Measurements from ENCODE around the gene SSMEM1. TPM values are rescaled to one million over a fixed set of nuclear protein-coding genes. Genes with fewer than 3 reads are reported as not detected.

Gene SSMEM1
- total RNA-seq, 1 donor from 2014 or later = not detected

DNA sequence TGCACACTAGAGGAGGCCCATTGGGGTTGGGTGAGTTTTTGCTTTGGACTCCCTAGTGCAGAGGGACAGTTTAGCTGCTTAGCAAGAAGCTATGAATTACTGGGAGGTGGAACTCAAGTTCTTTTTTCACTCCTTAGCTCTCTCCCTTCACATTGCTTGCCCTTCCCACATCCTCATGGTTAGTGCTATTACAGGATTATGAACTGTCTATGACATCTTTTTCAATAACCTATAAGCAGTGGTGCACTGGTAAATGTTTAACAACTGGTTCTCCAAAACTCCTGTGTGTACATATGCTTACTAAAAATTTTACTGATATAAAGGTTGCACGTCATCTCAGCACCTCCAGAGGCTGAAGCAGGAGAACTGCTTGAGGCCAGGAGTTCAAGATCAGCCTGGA lies 6.2 kb downstream of the SSMEM1 start:
- Mint-ChIP-seq H3K27me3 (ENCODE audit: low read depth) (no peaks in the 10 kb centered on the region), H3K9me3 (peaks cover 3% of the 10 kb centered on the region), H3K4me1 (no peaks in the 10 kb centered on the region), H3K36me3 (ENCODE audit: low read depth) (no peaks in the 10 kb centered on the region), H3K27ac (ENCODE audit: unreplicated experiment) (no peak overlapping the region), H3K4me3 (no peak overlapping the region)
- TF ChIP-seq, protein P1, sequence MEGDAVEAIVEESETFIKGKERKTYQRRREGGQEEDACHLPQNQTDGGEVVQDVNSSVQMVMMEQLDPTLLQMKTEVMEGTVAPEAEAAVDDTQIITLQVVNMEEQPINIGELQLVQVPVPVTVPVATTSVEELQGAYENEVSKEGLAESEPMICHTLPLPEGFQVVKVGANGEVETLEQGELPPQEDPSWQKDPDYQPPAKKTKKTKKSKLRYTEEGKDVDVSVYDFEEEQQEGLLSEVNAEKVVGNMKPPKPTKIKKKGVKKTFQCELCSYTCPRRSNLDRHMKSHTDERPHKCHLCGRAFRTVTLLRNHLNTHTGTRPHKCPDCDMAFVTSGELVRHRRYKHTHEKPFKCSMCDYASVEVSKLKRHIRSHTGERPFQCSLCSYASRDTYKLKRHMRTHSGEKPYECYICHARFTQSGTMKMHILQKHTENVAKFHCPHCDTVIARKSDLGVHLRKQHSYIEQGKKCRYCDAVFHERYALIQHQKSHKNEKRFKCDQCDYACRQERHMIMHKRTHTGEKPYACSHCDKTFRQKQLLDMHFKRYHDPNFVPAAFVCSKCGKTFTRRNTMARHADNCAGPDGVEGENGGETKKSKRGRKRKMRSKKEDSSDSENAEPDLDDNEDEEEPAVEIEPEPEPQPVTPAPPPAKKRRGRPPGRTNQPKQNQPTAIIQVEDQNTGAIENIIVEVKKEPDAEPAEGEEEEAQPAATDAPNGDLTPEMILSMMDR (conservative IDR thresholded peaks at IDR 0.05) = no peak
- DNase-seq (ENCODE audit: low read depth, low spot score) = no peak

DNA sequence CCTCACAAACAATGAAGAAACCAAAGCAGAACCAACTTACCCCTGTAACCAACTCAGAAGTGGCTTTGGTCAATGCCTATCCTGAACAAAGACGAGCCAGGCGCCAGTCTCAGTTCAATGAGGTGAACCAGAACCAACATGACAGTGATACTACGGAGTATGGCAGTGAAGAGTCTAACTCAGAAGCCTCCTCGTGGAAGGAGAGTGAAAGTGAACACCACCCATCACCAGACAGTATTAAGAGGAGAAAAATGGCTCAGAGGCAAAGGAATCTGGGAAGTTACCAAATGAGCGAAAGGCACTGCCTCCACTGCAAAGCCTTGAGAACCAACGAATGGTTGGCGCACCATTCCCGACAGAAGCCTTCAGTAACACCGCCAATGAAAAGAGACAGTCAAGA lies 8.4 kb downstream of the SSMEM1 start:
- Mint-ChIP-seq H3K36me3 (ENCODE audit: low read depth) (no peaks in the 10 kb centered on the region), H3K9me3 (peaks cover 3% of the 10 kb centered on the region), H3K4me1 (no peaks in the 10 kb centered on the region), H3K4me3 (no peak overlapping the region), H3K27me3 (ENCODE audit: low read depth) (no peaks in the 10 kb centered on the region), H3K27ac (ENCODE audit: unreplicated experiment) (no peak overlapping the region)
- DNase-seq (ENCODE audit: low read depth, low spot score) = no peak
- TF ChIP-seq, protein P1 (conservative IDR thresholded peaks at IDR 0.05) = no peak

DNA sequence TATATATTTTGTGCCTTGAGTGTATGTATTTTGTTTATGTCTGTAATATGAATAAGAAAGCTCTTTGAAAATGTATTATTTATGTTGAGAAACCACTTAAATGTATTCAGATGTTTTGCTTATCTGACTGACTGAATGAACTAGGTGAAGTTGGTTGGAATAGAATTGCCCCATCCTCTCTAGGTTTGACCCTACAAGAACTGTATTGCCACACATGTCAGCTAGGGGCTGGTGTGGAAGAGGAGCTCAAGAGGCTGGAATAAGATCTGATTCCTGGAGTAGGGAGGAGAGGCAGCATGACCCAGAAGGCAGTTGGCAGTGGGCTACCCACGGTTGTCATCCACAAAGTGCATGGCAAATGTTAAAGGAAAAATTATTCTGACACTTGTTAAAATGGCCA lies 9.1 kb downstream of the SSMEM1 start:
- DNase-seq (ENCODE audit: low read depth, low spot score) = no peak
- Mint-ChIP-seq H3K27me3 (ENCODE audit: low read depth) (no peaks in the 10 kb centered on the region), H3K4me3 (no peak overlapping the region), H3K9me3 (peaks cover 3% of the 10 kb centered on the region), H3K27ac (ENCODE audit: unreplicated experiment) (no peak overlapping the region), H3K36me3 (ENCODE audit: low read depth) (no peaks in the 10 kb centered on the region), H3K4me1 (no peaks in the 10 kb centered on the region)
- TF ChIP-seq, protein P1 (conservative IDR thresholded peaks at IDR 0.05) = no peak

DNA sequence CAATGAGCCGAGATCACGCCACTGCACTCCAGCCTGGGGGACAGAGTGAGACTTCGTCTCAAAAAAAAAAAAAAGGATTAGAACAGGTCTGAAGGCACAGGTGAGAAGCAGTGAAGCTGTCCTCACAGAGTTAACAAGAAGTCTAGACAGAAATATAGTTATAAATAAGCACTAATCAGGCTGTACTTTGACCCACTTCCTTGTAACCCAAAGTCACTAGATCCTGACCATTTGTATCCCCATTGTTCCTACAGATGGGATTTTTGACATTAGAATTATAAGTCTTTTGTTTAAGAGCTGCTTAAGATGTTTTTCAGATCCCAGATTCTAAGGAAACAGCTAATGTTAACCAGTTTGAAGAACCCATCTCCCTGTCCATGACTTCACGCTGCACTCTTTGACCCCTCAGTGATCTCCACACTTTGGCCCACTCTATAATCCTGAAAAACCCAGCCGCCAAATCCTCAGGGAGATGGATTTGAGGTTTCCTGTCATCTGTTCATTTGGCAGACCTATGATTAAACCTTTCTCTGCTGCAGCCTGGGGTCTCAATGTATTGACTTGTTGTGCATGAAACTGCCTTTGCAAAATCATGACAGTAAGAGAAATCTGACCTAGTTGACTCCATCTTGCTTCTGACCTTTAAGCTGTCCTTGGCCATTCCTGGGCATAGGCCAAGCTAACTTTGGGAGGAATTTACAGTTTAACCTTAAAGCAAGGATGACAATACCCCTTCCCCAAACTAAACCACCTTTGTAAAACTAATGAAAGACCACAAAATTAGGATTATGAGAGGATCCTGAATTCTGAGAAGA lies 11.4 kb downstream of the SSMEM1 start:
- no peak for DNase-seq (ENCODE audit: low read depth, low spot score)
- peaks cover 4% of the 10 kb centered on the region for H3K4me1 Mint-ChIP-seq
- no peaks in the 10 kb centered on the region for H3K27me3 Mint-ChIP-seq (ENCODE audit: low read depth)
- peaks cover 5% of the 10 kb centered on the region for H3K9me3 Mint-ChIP-seq
- no peaks in the 10 kb centered on the region for H3K36me3 Mint-ChIP-seq (ENCODE audit: low read depth)
- TF ChIP-seq, protein P1 (conservative IDR thresholded peaks at IDR 0.05) = no peak
- no peak overlapping the region for H3K27ac Mint-ChIP-seq (ENCODE audit: unreplicated experiment)
- no peak overlapping the region for H3K4me3 Mint-ChIP-seq

DNA sequence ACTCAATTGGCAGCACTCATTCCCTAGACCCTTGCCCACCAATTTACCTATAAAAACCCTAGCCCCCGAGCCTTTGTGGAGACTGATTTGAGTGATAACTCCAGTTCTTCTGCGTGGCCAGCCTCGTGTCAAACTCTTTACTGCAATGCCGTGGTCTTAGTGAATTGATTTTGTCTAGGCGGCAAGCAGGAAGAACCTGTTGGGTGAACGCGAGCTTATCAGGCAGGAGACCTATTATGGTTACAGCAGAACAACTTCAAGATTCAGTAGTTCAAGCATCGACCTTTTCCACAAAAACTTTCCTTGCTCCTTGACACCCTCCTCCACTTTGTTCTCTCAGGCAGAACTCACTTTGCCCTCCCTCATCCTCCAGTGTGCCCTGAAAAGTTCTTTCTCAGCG lies 12.2 kb downstream of the SSMEM1 start:
- H3K27me3 Mint-ChIP-seq (ENCODE audit: low read depth) = no peaks in the 10 kb centered on the region
- DNase-seq (ENCODE audit: low read depth, low spot score) = no peak
- no peak overlapping the region for H3K27ac Mint-ChIP-seq (ENCODE audit: unreplicated experiment)
- H3K36me3 Mint-ChIP-seq (ENCODE audit: low read depth) = no peaks in the 10 kb centered on the region
- peaks cover 7% of the 10 kb centered on the region for H3K9me3 Mint-ChIP-seq
- TF ChIP-seq, protein P1 (conservative IDR thresholded peaks at IDR 0.05) = no peak
- H3K4me3 Mint-ChIP-seq = no peak overlapping the region
- H3K4me1 Mint-ChIP-seq = peaks cover 6% of the 10 kb centered on the region

All from neural crest cell (in vitro differentiated cells).